ENCODE data around the gene RPN1.

DNA sequence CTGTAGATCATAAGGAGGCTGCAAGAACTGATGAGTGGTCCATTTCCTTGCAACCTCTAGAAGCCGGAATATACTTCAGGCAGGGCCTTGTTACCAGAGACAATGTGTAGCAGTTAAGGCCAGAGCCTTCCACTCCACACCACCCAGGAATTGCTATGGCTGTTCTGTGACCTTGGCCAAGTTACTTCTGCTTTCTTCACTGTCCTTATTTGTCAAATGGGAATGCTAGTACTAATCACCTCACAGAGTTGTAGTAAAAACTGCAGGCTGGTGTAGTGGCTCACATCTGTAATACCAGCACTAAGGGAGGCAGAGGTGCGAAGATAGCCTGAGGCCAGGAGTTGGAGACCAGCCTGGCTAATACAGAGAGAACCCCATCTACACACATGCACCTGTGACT, 28.7 kb upstream of the RPN1 start:
- TF ChIP-seq, protein P1, sequence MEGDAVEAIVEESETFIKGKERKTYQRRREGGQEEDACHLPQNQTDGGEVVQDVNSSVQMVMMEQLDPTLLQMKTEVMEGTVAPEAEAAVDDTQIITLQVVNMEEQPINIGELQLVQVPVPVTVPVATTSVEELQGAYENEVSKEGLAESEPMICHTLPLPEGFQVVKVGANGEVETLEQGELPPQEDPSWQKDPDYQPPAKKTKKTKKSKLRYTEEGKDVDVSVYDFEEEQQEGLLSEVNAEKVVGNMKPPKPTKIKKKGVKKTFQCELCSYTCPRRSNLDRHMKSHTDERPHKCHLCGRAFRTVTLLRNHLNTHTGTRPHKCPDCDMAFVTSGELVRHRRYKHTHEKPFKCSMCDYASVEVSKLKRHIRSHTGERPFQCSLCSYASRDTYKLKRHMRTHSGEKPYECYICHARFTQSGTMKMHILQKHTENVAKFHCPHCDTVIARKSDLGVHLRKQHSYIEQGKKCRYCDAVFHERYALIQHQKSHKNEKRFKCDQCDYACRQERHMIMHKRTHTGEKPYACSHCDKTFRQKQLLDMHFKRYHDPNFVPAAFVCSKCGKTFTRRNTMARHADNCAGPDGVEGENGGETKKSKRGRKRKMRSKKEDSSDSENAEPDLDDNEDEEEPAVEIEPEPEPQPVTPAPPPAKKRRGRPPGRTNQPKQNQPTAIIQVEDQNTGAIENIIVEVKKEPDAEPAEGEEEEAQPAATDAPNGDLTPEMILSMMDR (IDR thresholded peaks at IDR 0.05): no peak
- TF ChIP-seq POLR2AphosphoS5 (IDR thresholded peaks at IDR 0.05): no peak
- no peak for TF ChIP-seq POLR2A (IDR thresholded peaks at IDR 0.05)

All from sigmoid colon (tissue), 4 donors.